Gastrocnemius medialis (tissue), 4 donors: Measurements from ENCODE around the gene POLR2C. TPM values are rescaled to one million over a fixed set of nuclear protein-coding genes. Genes with fewer than 3 reads are reported as not detected.
"Not testable (repeated sequence)": the region's sequence is repeated elsewhere in the genome, so short reads cannot be mapped to it uniquely, and the experiment has no call there.

ENCODE experiments used
- ATAC-seq, 2 donors: fragments of 150-250 bp; one replicate each; pipeline ENCODE4 v1.9.1; 2016
- DNase-seq, 2 donors: peaks; one replicate each; pipeline ENCODE4 v3.0.0-alpha.2; 2019
- H3K27ac ChIP-seq, 4 donors: fragments of 200-600 bp; sonication (generic); 1 replicate in 1 of 4; 2 replicates in 3 of 4; pipeline ENCODE4 v1.5.1; 2016 to 2018; ENCODE audit warnings: mild to moderate bottlenecking in 2 of 4, moderate library complexity in 1 of 4
- H3K27me3 ChIP-seq, 3 donors: fragments of 200-600 bp; sonication (generic) in 2 of 3; 1 replicate in 1 of 3; 2 replicates in 2 of 3; pipeline versions ENCODE4 v1.5.1 to v1.6.0; 2016 to 2019; ENCODE audit warnings: mild to moderate bottlenecking in 1 of 3, moderate library complexity in 1 of 3
- H3K36me3 ChIP-seq, 2 donors: fragments of 200-600 bp; sonication (generic) in 1 of 2; one replicate each; pipeline ENCODE4 v1.5.1; 2017 to 2018
- H3K4me1 ChIP-seq, 2 donors: fragments of 200-600 bp; sonication (generic) in 1 of 2; one replicate each; pipeline ENCODE4 v1.5.1; 2016 to 2017; ENCODE audit warnings: mild to moderate bottlenecking in 2 of 2
- H3K4me3 ChIP-seq, 4 donors: fragments of 200-600 bp; sonication (generic) in 3 of 4; 1 replicate in 1 of 4; 2 replicates in 3 of 4; pipeline ENCODE4 v1.5.1; 2016 to 2019; ENCODE audit warnings: mild to moderate bottlenecking in 2 of 4
- H3K9me3 ChIP-seq, 3 donors: fragments of 200-600 bp; sonication (generic) in 2 of 3; 1 replicate in 1 of 3; 2 replicates in 2 of 3; pipeline ENCODE4 v1.5.1; 2016 to 2019
- POLR2A ChIP-seq, 2 donors: fragments of 450-650 bp; IDR thresholded peaks; one replicate each; pipeline ENCODE4 v1.6.1; 2017; ENCODE audit warnings: antibody characterized with exemption in 2 of 2, mild to moderate bottlenecking in 2 of 2, moderate library complexity in 2 of 2
- in situ Hi-C, 4 donors: fragments of 200-750 bp; cut with MboI; loops; one replicate each; pipeline versions ENCODE4 v1.15.0 to v1.8.0; 2017; ENCODE audit warnings: low sequenced_read_pairs in 4 of 4
- intact Hi-C: fragments of 100-400 bp; cut with DNase I; formaldehyde crosslinking; loops from one replicate; pipeline ENCODE4 v1.15.1; 2023; ENCODE audit warnings: low total_unique reads
- total RNA-seq, 4 donors: library from RNA; depleted of rRNA; stranded (reverse); fragments of >200 nt; gene quantifications; one replicate each; pipeline versions ENCODE4 v1.1.0 to v1.2.3, GENCODE V29; 2016
- TF ChIP-seq, protein P1 (sequence below), 5 experiments: fragments of 450-650 bp in 3 of 5; fragments of 200-600 bp in 2 of 5; sonication (generic) in 2 of 5; IDR thresholded peaks in 4 of 5; conservative IDR thresholded peaks in 1 of 5; 1 replicate in 4 of 5; 2 replicates in 1 of 5; pipeline ENCODE4 v1.5.1; 2016 to 2019; ENCODE audit warnings: antibody characterized with exemption in 5 of 5, mild to moderate bottlenecking in 3 of 5, moderate library complexity in 3 of 5

Gene POLR2C
- total RNA-seq, 4 donors from 2014 or later: 97.2 to 162 (median 134) TPM

DNA sequence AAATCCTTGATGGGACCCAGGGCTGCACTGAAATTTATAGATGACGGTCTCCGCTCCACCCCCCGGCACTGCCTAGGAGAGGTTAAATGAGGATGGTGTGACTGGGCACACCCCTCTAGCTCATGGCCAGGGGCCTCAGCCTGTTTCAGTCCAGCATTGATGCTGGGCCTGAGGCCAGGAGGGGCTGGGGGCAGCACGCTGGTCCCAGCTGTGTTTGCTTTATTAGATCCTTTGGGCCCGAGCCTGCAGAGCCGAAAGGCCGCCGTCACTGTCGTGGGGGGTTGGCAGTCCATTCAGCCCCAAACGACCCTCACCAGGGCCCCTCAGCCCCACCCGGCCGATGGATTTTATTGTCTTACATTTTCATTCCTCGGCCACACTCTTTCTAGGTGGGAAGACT, 34.6 kb downstream of the POLR2C start:
- no peak for ATAC-seq
- no peak for DNase-seq
- Histone ChIP-seq H3K4me3 (no peak overlapping the region), H3K27me3 (no peaks in the 10 kb centered on the region), H3K9me3 (no peaks in the 10 kb centered on the region), H3K4me1 (no peaks in the 10 kb centered on the region), H3K27ac (no peak overlapping the region), H3K36me3 (no peaks in the 10 kb centered on the region)
- TF ChIP-seq, protein P1, sequence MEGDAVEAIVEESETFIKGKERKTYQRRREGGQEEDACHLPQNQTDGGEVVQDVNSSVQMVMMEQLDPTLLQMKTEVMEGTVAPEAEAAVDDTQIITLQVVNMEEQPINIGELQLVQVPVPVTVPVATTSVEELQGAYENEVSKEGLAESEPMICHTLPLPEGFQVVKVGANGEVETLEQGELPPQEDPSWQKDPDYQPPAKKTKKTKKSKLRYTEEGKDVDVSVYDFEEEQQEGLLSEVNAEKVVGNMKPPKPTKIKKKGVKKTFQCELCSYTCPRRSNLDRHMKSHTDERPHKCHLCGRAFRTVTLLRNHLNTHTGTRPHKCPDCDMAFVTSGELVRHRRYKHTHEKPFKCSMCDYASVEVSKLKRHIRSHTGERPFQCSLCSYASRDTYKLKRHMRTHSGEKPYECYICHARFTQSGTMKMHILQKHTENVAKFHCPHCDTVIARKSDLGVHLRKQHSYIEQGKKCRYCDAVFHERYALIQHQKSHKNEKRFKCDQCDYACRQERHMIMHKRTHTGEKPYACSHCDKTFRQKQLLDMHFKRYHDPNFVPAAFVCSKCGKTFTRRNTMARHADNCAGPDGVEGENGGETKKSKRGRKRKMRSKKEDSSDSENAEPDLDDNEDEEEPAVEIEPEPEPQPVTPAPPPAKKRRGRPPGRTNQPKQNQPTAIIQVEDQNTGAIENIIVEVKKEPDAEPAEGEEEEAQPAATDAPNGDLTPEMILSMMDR (IDR thresholded peaks at IDR 0.05 in 4 of 5, conservative IDR thresholded peaks at IDR 0.05 in 1 of 5): no peak
- TF ChIP-seq POLR2A (IDR thresholded peaks at IDR 0.05): no peak
- in situ Hi-C loops (no loop called here), intact Hi-C loops (no loop called here)

DNA sequence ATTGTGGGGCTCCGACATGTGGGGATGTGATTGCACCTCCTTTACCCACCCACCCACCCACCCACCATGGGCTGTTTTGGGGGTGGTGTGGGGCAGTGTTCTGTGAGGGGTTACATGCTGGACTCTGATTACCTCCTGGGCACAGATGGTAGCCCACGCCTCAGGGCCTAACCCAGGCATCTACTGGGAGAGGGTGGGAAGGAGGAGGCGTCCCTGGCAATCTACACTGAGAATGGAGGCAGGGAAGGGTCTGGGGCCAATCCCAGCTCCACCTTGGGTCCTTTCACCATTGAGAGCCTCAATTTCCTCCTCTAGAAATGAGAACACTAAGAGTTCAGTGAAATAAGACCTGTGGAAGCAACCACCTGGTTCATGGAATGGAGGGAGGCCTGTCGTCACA, 35.6 kb downstream of the POLR2C start:
- H3K27me3 ChIP-seq: no peaks in the 10 kb centered on the region
- H3K4me1 ChIP-seq: no peaks in the 10 kb centered on the region
- DNase-seq: no peak
- H3K36me3 ChIP-seq: no peaks in the 10 kb centered on the region
- intact Hi-C loops (no loop called here), in situ Hi-C loops (no loop called here)
- no peak overlapping the region for H3K4me3 ChIP-seq
- no peak overlapping the region for H3K27ac ChIP-seq
- H3K9me3 ChIP-seq: no peaks in the 10 kb centered on the region
- ATAC-seq: no peak
- no peak for TF ChIP-seq POLR2A (IDR thresholded peaks at IDR 0.05)
- TF ChIP-seq, protein P1 (IDR thresholded peaks at IDR 0.05 in 4 of 5, conservative IDR thresholded peaks at IDR 0.05 in 1 of 5): no peak

DNA sequence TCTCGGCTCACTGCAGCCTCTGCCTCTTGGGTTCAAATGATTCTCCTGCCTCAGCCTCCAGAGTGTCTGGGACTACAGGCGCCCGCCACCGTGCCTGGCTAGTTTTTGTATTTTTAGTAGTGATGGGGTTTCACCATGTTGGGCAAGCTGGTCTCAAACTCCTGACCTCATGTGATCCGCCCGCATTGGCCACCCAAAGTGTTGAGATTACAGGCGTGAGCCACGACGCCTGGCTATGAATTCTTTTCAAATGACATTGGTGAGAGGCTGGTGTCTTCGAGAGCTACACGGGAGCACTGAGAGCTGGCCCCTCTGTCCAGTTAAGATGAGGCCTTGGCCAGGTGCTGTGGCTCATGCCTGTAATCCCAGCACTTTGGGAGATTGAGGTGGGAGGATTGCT, 37.5 kb downstream of the POLR2C start:
- H3K27ac ChIP-seq, intact Hi-C loops, H3K27me3 ChIP-seq, H3K9me3 ChIP-seq, H3K36me3 ChIP-seq, ATAC-seq, H3K4me1 ChIP-seq, DNase-seq, in situ Hi-C loops, H3K4me3 ChIP-seq: not testable (repeated sequence)

DNA sequence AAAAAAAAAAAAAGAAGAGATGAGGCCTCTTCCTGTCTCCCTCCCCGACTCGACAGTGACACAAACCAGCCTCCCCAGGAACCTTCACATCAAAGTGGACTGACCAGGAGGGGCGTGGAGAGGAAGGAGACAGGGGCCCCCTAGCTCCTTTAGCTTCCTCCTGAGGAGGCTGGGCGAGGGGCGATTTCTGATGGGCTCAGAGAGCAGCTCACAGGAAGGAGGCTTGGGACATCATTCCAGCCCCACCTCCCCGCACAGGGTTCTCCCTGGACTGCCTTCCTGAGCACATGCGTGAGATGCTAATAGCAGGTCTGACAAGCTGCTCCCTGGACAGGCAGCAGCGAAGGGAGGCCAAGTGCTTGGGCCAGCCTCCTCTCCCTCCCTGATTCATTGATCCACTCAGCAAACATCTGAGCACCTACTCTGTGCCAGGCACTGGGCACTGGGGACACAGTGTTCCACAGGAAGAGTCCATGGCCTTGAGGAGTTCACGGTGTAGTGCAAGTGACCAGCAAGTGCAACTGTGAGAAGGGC, 38.2 kb downstream of the POLR2C start:
- DNase-seq (no peak), ATAC-seq (no peak)
- H3K9me3 ChIP-seq: no peaks in the 10 kb centered on the region
- in situ Hi-C loops (no loop called here), intact Hi-C loops (no loop called here)
- no peak for TF ChIP-seq POLR2A (IDR thresholded peaks at IDR 0.05)
- TF ChIP-seq, protein P1 (IDR thresholded peaks at IDR 0.05 in 4 of 5, conservative IDR thresholded peaks at IDR 0.05 in 1 of 5): no peak
- no peaks in the 10 kb centered on the region for H3K4me1 ChIP-seq
- no peaks in the 10 kb centered on the region for H3K36me3 ChIP-seq
- no peak overlapping the region for H3K4me3 ChIP-seq
- H3K27ac ChIP-seq: no peak overlapping the region
- H3K27me3 ChIP-seq: no peaks in the 10 kb centered on the region

DNA sequence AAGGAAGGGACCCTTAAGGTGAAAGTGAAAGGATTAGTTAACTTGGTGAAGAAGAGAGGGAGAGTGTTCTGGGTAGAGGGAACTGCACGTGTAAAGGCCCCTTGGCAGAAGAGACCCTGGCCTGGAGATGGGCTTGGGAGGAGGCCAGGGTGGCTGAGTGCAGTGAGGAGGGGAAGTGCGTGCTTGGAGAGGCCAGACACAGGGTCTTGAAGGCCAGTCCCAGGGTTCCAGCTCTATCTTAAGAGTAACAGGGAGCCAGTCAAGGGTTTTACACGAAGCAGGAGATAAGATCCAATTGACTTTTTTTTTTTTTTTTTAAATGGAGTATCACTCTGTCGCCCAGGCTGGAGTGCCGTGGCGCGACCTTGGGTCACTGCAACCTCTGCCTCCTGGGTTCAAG, 39.0 kb downstream of the POLR2C start:
- no peaks in the 10 kb centered on the region for H3K9me3 ChIP-seq
- in situ Hi-C loops (no loop called here), intact Hi-C loops (no loop called here)
- TF ChIP-seq, protein P1 (IDR thresholded peaks at IDR 0.05 in 4 of 5, conservative IDR thresholded peaks at IDR 0.05 in 1 of 5): no peak
- no peak for TF ChIP-seq POLR2A (IDR thresholded peaks at IDR 0.05)
- ATAC-seq: no peak
- DNase-seq: no peak
- H3K36me3 ChIP-seq: no peaks in the 10 kb centered on the region
- no peak overlapping the region for H3K4me3 ChIP-seq
- H3K27me3 ChIP-seq: no peaks in the 10 kb centered on the region
- H3K4me1 ChIP-seq: no peaks in the 10 kb centered on the region
- H3K27ac ChIP-seq: no peak overlapping the region
